ENCODE measurements around the gene MC1R.

DNA sequence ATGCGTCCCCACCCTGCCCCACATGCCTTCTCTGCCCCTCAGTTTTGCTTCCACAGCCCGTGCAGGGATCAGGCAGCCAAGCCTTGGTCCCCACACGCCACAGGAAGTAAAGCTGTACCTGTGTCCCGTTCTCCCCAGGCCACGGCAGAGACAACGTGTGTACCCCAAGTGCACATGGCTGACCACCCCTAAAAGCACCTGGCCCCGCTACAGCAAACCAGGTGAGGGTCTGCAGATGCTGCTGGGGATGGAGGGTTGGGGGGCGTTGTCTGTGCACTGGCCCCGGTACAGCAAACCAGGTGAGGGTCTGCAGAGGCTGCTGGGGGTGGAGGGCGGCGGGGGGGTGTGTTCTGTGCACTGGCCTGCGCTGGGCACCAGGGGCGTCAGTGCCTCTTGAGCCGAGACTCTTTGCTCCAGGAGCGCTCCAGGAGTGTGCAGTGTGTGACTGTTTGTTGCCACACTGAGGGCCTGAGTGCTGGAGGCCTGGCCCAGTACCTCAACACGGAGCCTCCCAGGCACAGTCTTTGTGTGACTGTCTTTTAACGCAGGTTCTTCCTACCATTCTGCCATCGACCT lies 26.5 kb upstream of the MC1R start:
- TF ChIP-seq, protein P1, sequence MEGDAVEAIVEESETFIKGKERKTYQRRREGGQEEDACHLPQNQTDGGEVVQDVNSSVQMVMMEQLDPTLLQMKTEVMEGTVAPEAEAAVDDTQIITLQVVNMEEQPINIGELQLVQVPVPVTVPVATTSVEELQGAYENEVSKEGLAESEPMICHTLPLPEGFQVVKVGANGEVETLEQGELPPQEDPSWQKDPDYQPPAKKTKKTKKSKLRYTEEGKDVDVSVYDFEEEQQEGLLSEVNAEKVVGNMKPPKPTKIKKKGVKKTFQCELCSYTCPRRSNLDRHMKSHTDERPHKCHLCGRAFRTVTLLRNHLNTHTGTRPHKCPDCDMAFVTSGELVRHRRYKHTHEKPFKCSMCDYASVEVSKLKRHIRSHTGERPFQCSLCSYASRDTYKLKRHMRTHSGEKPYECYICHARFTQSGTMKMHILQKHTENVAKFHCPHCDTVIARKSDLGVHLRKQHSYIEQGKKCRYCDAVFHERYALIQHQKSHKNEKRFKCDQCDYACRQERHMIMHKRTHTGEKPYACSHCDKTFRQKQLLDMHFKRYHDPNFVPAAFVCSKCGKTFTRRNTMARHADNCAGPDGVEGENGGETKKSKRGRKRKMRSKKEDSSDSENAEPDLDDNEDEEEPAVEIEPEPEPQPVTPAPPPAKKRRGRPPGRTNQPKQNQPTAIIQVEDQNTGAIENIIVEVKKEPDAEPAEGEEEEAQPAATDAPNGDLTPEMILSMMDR (IDR thresholded peaks at IDR 0.05; ENCODE audit: insufficient read depth, low read depth, low read length): no peak
- TF ChIP-seq EZH2 (IDR thresholded peaks at IDR 0.05; ENCODE audit: insufficient read depth, low read length): no peak
